Mesenchymal stem cell (in vitro differentiated cells and primary cell): Measurements from ENCODE around the gene TIMM8A.
"Not testable (repeated sequence)": the region's sequence is repeated elsewhere in the genome, so short reads cannot be mapped to it uniquely, and the experiment has no call there.

Experiments
- DNase-seq: peaks from one replicate; pipeline ENCODE4 v3.0.0-alpha.2; 2013
- H2AFZ ChIP-seq: one replicate; pipeline ENCODE4 v1.6.1; 2013; ENCODE audit warnings: low read depth, mild to moderate bottlenecking, control low read depth, inconsistent platforms, low read length, moderate library complexity
- H2AK5ac ChIP-seq: 2 replicates; pipeline ENCODE4 v1.6.1; 2013; ENCODE audit warnings: low read length, moderate library complexity, mild to moderate bottlenecking, inconsistent platforms; ENCODE audit not compliant: severe bottlenecking
- H2BK120ac ChIP-seq: one replicate; pipeline ENCODE4 v1.6.1; 2013; ENCODE audit warnings: low read depth, mild to moderate bottlenecking, inconsistent platforms, low read length, moderate library complexity
- H2BK12ac ChIP-seq, 2 experiments: one replicate each; pipeline ENCODE4 v1.6.1; 2013; ENCODE audit warnings: inconsistent platforms in 2 of 2, low read length in 2 of 2, mild to moderate bottlenecking in 2 of 2, moderate library complexity in 2 of 2, control low read depth in 1 of 2
- H2BK15ac ChIP-seq: one replicate; pipeline ENCODE4 v1.6.1; 2013; ENCODE audit warnings: mild to moderate bottlenecking, low read depth, inconsistent platforms; ENCODE audit not compliant: poor library complexity, severe bottlenecking
- H2BK5ac ChIP-seq: 2 replicates; pipeline ENCODE4 v1.6.1; 2013; ENCODE audit warnings: low read depth, mild to moderate bottlenecking, low read length, control low read depth, inconsistent platforms; ENCODE audit not compliant: poor library complexity, severe bottlenecking
- H3K14ac ChIP-seq, 2 experiments: one replicate each; pipeline ENCODE4 v1.6.1; 2013; ENCODE audit warnings: inconsistent platforms in 2 of 2, low read length in 2 of 2, control low read depth in 1 of 2, mild to moderate bottlenecking in 1 of 2, moderate library complexity in 1 of 2
- H3K18ac ChIP-seq, 2 experiments: one replicate each; pipeline ENCODE4 v1.6.1; 2013; ENCODE audit warnings: inconsistent platforms in 2 of 2, low read length in 2 of 2, control low read depth in 1 of 2, low read depth in 1 of 2, mild to moderate bottlenecking in 1 of 2
- H3K23ac ChIP-seq, 2 experiments: one replicate each; pipeline ENCODE4 v1.6.1; 2013; ENCODE audit warnings: inconsistent platforms in 2 of 2, low read length in 2 of 2, mild to moderate bottlenecking in 2 of 2, moderate library complexity in 2 of 2, control low read depth in 1 of 2
- H3K27ac ChIP-seq: 2 replicates; pipeline ENCODE4 v1.5.1; 2013; ENCODE audit warnings: mild to moderate bottlenecking, moderate library complexity, low read length, control low read depth, inconsistent platforms; ENCODE audit not compliant: poor library complexity, severe bottlenecking
- H3K27me3 ChIP-seq, 2 experiments: 2 replicates each; pipeline versions ENCODE4 v1.6.1 to v1.7.0; 2013; ENCODE audit warnings: low read length in 2 of 2, mild to moderate bottlenecking in 2 of 2, moderate library complexity in 2 of 2, control low read depth in 1 of 2, inconsistent platforms in 1 of 2; ENCODE audit not compliant: control insufficient read depth in 1 of 2, insufficient read depth in 1 of 2
- H3K36me3 ChIP-seq, 2 experiments: 2 replicates each; pipeline versions ENCODE4 v1.6.1 to v1.7.0; 2013; ENCODE audit warnings: low read length in 2 of 2, control low read depth in 1 of 2, inconsistent platforms in 1 of 2, low read depth in 1 of 2, mild to moderate bottlenecking in 1 of 2; ENCODE audit not compliant: insufficient read depth in 2 of 2, control insufficient read depth in 1 of 2
- H3K4ac ChIP-seq, 2 experiments: one replicate each; pipeline ENCODE4 v1.6.1; 2013; ENCODE audit warnings: inconsistent platforms in 2 of 2, low read length in 2 of 2, mild to moderate bottlenecking in 2 of 2, moderate library complexity in 2 of 2, control low read depth in 1 of 2, low read depth in 1 of 2
- H3K4me1 ChIP-seq: 2 replicates; pipeline ENCODE4 v1.6.1; 2013; ENCODE audit warnings: low read depth, low read length, control low read depth; ENCODE audit not compliant: control insufficient read depth, insufficient read depth
- H3K4me2 ChIP-seq: 2 replicates; pipeline ENCODE4 v1.6.1; 2013; ENCODE audit warnings: low read length, mild to moderate bottlenecking, inconsistent platforms; ENCODE audit not compliant: poor library complexity, severe bottlenecking
- H3K4me3 ChIP-seq, 2 experiments: 2 replicates each; pipeline versions ENCODE4 v1.5.1 to v1.7.0; 2013; ENCODE audit warnings: low read length in 2 of 2, mild to moderate bottlenecking in 2 of 2, control low read depth in 1 of 2, low read depth in 1 of 2; ENCODE audit not compliant: insufficient read depth in 1 of 2
- H3K79me1 ChIP-seq: replicated peaks from 2 replicates; pipeline ENCODE4 v1.6.1; 2013; ENCODE audit warnings: mild to moderate bottlenecking, control low read depth, low read length, inconsistent platforms; ENCODE audit not compliant: poor library complexity, severe bottlenecking
- H3K9ac ChIP-seq: 2 replicates; pipeline ENCODE4 v1.7.0; 2013; ENCODE audit warnings: mild to moderate bottlenecking, low read length, moderate library complexity
- H3K9me3 ChIP-seq: 2 replicates; pipeline ENCODE4 v1.7.0; 2013; ENCODE audit warnings: mild to moderate bottlenecking, low read length; ENCODE audit not compliant: control insufficient read depth
- H4K8ac ChIP-seq: one replicate; pipeline ENCODE4 v1.6.1; 2013; ENCODE audit warnings: inconsistent platforms, mild to moderate bottlenecking, low read length, moderate library complexity
- H4K91ac ChIP-seq: one replicate; pipeline ENCODE4 v1.6.1; 2013; ENCODE audit warnings: mild to moderate bottlenecking, low read length, inconsistent platforms
- WGBS: methylation state at CpG from one replicate; pipeline ENCODE4 v1.1.7; 2013; ENCODE audit warnings: mixed read lengths; 5-methylcytosine and 5-hydroxymethylcytosine counted together

TIMM8A gene

GRCh38 chrX:101337776-101338271 lies 10.7 kb downstream of the TIMM8A start:
- Histone ChIP-seq H3K18ac (no peak overlapping the region), H3K27ac (no peak overlapping the region), H2BK12ac (no peak overlapping the region), H2AK5ac (no peak overlapping the region), H2AFZ (no peak overlapping the region), H3K4me1 (no peaks in the 10 kb centered on the region), H3K9me3 (peaks cover 3% of the 10 kb centered on the region), H3K9ac (no peak overlapping the region), H4K91ac (no peak overlapping the region), H3K14ac (no peak overlapping the region), H3K4ac (no peak overlapping the region), H3K36me3 (no peaks in the 10 kb centered on the region), H2BK120ac (no peak overlapping the region), H2BK15ac (no peak overlapping the region), H2BK5ac (no peak overlapping the region), H4K8ac (no peak overlapping the region), H3K4me2 (no peak overlapping the region), H3K4me3 (no peak overlapping the region), H3K79me1 (no peaks in the 10 kb centered on the region), H3K27me3 (no peaks in the 10 kb centered on the region), H3K23ac (no peak overlapping the region)
- no peak for DNase-seq
- WGBS = 94% methylated on average over 4 of the region's 4 CpGs

DNA sequence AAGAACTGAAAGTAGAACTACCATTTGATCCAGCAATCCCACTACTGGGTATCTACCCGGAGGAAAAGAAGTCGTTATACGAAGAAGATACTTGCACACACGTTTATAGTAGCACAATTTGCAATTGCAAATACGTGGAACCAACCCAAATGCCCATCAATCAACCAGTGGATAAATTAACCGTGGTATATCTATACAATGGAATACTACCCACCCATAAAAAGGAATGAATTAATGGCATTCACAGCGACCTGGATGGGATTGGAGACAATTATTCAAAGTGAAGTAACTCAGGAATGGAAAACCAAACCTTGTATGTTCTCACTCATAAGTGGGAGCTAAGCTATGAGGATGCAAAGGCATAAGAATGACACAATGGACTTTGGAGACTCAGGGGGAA lies 14.2 kb downstream of the TIMM8A start:
- H3K4me3 ChIP-seq, H4K91ac ChIP-seq, H3K23ac ChIP-seq, H3K4ac ChIP-seq, H2BK120ac ChIP-seq, H3K9me3 ChIP-seq, H2AK5ac ChIP-seq, H4K8ac ChIP-seq, H3K9ac ChIP-seq, H3K36me3 ChIP-seq, H3K4me2 ChIP-seq, H3K18ac ChIP-seq, H3K79me1 ChIP-seq, H2BK15ac ChIP-seq, H3K4me1 ChIP-seq, H3K27ac ChIP-seq, H3K27me3 ChIP-seq, DNase-seq, H2BK5ac ChIP-seq, H2AFZ ChIP-seq, H2BK12ac ChIP-seq, H3K14ac ChIP-seq: not testable (repeated sequence)
- WGBS = 60% methylated on average over 1 of the region's 7 CpGs

GRCh38 chrX:101326600-101326999 lies 21.9 kb downstream of the TIMM8A start:
- not testable (repeated sequence) for H2AFZ ChIP-seq, H3K9me3 ChIP-seq, H2BK5ac ChIP-seq, H2BK120ac ChIP-seq, H4K91ac ChIP-seq, H2BK15ac ChIP-seq, H3K9ac ChIP-seq, H3K18ac ChIP-seq, H2BK12ac ChIP-seq, H3K27ac ChIP-seq, H4K8ac ChIP-seq, H3K79me1 ChIP-seq, H3K14ac ChIP-seq, H3K36me3 ChIP-seq, H3K4me3 ChIP-seq, H3K27me3 ChIP-seq, H3K4me2 ChIP-seq, DNase-seq, H3K4ac ChIP-seq, H2AK5ac ChIP-seq, H3K4me1 ChIP-seq, H3K23ac ChIP-seq
- 98% methylated on average over 3 of the region's 3 CpGs for WGBS

DNA sequence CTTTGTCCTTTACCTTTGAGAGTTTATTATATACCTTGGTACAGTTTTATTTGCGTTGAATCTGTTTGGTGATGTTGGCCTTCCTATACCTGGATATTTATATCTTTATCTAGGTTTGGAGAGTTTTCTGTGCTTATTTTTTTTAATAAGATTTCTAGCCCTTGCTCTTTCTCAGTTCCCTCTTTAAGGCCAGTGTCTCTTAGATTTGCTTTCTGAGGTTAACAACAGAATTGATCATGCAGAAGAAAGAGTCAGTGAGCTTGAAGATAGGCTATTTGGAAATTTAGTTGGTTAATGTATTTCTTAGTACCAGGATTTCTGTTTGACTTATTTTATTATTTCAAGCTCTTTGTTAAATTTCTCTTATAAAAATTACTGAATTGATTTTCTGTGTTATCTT lies 44.8 kb downstream of the TIMM8A start:
- no peak overlapping the region for H3K14ac ChIP-seq
- H2BK15ac ChIP-seq = no peak overlapping the region
- WGBS = no CpG with 5 or more reads among the region's 1 CpG
- no peak overlapping the region for H3K23ac ChIP-seq
- H3K4ac ChIP-seq = no peak overlapping the region
- no peak for DNase-seq
- H3K9me3 ChIP-seq = no peaks in the 10 kb centered on the region
- no peak overlapping the region for H2AFZ ChIP-seq
- H2BK12ac ChIP-seq = no peak overlapping the region
- no peak overlapping the region for H2AK5ac ChIP-seq
- no peaks in the 10 kb centered on the region for H3K79me1 ChIP-seq
- no peak overlapping the region for H3K9ac ChIP-seq
- no peak overlapping the region for H4K91ac ChIP-seq
- H3K4me2 ChIP-seq = no peak overlapping the region
- H3K27ac ChIP-seq = no peak overlapping the region
- no peak overlapping the region for H2BK120ac ChIP-seq
- H3K4me3 ChIP-seq = no peak overlapping the region
- H3K4me1 ChIP-seq = no peaks in the 10 kb centered on the region
- H3K27me3 ChIP-seq = peaks cover 0 to 6% of the 10 kb centered on the region in 2 experiments
- H3K18ac ChIP-seq = no peak overlapping the region
- no peaks in the 10 kb centered on the region for H3K36me3 ChIP-seq
- no peak overlapping the region for H4K8ac ChIP-seq
- H2BK5ac ChIP-seq = no peak overlapping the region
